Vagina (tissue), 2 donors: ENCODE data around the gene MYH14.

Source experiments
- CTCF ChIP-seq, 3 experiments: fragments of 450-650 bp in 2 of 3; fragments of 200-600 bp in 1 of 3; sonication (generic) in 1 of 3; IDR thresholded peaks; one replicate each; pipeline ENCODE4 v1.5.1; 2017 to 2019; ENCODE audit warnings: antibody characterized with exemption in 3 of 3, mild to moderate bottlenecking in 2 of 3, moderate library complexity in 2 of 3
- POLR2A ChIP-seq, 2 donors: fragments of 450-650 bp; IDR thresholded peaks; one replicate each; pipeline ENCODE4 v1.6.1; 2017; ENCODE audit warnings: antibody characterized with exemption in 2 of 2, mild to moderate bottlenecking in 2 of 2, moderate library complexity in 2 of 2
- POLR2AphosphoS5 ChIP-seq, 2 donors: sonication (generic); formaldehyde crosslinking; IDR thresholded peaks; one replicate each; pipeline ENCODE4 v1.9.0; 2017; ENCODE audit warnings: antibody characterized with exemption in 2 of 2, mild to moderate bottlenecking in 2 of 2, low read depth in 1 of 2; ENCODE audit not compliant: insufficient read depth in 1 of 2

- no peak for TF ChIP-seq POLR2AphosphoS5 (IDR thresholded peaks at IDR 0.05; ENCODE audit: insufficient read depth in 1 of 2, low read depth in 1 of 2)
- no peak for TF ChIP-seq CTCF (IDR thresholded peaks at IDR 0.05)
- TF ChIP-seq POLR2A (IDR thresholded peaks at IDR 0.05): no peak
These were observed 127.1 kb downstream of the MYH14 start for GRCh38 chr19:50330365-50331078.
